Muscle of leg (tissue), 11 donors: ENCODE measurements around the gene IFNGR2. TPM values are rescaled to one million over a fixed set of nuclear protein-coding genes. Genes with fewer than 3 reads are reported as not detected.

Experiments used
- DNase-seq: peaks from one replicate; pipeline ENCODE4 v3.0.0; 2013
- H3K27ac ChIP-seq: one replicate; pipeline ENCODE4 v1.5.1; 2013; ENCODE audit warnings: mild to moderate bottlenecking, low read length, control low read depth
- H3K27me3 ChIP-seq: one replicate; pipeline ENCODE4 v1.6.1; 2013; ENCODE audit warnings: low read length; ENCODE audit not compliant: control insufficient read depth, insufficient read depth
- H3K36me3 ChIP-seq: one replicate; pipeline ENCODE4 v1.6.1; 2013; ENCODE audit warnings: low read length; ENCODE audit not compliant: control insufficient read depth, insufficient read depth
- H3K4me1 ChIP-seq: one replicate; pipeline ENCODE4 v1.6.1; 2013; ENCODE audit warnings: low read length; ENCODE audit not compliant: control insufficient read depth, insufficient read depth
- H3K4me3 ChIP-seq: one replicate; pipeline ENCODE4 v1.5.1; 2013; ENCODE audit warnings: low read length, control low read depth
- H3K9me3 ChIP-seq: replicated peaks from 2 replicates; pipeline ENCODE4 v1.6.1; 2013; ENCODE audit warnings: low read depth, low read length; ENCODE audit not compliant: control insufficient read depth
- WGBS: methylation state at CpG from one replicate; pipeline ENCODE4 v1.1.5; 2013; ENCODE audit warnings: missing lambda C conversion rate; ENCODE audit not compliant: insufficient coverage; 5-methylcytosine and 5-hydroxymethylcytosine counted together
- polyA plus RNA-seq, 8 donors: library from polyadenylated mRNA; unstranded; fragments of 120-200 nt; gene quantifications; one replicate each; pipeline versions ENCODE4 v1.2.1 to v1.2.3, GENCODE V29; 2013; ENCODE audit warnings: inconsistent platforms in 1 of 8, low replicate concordance in 1 of 8; ENCODE audit not compliant: insufficient read length in 8 of 8, insufficient read depth in 1 of 8
- total RNA-seq: library from RNA; stranded (reverse); fragments of 120-200 nt; gene quantifications from one replicate; pipeline ENCODE4 v1.2.4, GENCODE V29; 2013

IFNGR2 gene
- total and polyA plus RNA-seq, 9 donors = 47.1 to 76.2 (median 55.3) TPM

- Histone ChIP-seq H3K4me3 (no peak overlapping the region), H3K27me3 (no peaks in the 10 kb centered on the region), H3K4me1 (peaks cover 17% of the 10 kb centered on the region), H3K36me3 (no peaks in the 10 kb centered on the region), H3K9me3 (no peaks in the 10 kb centered on the region), H3K27ac (no peak overlapping the region)
- DNase-seq = no peak
- 83% methylated on average over 9 of the region's 17 CpGs for WGBS
Observed at GRCh38 chr21:33384841-33385331, 18.3 kb upstream of the IFNGR2 start.

DNA sequence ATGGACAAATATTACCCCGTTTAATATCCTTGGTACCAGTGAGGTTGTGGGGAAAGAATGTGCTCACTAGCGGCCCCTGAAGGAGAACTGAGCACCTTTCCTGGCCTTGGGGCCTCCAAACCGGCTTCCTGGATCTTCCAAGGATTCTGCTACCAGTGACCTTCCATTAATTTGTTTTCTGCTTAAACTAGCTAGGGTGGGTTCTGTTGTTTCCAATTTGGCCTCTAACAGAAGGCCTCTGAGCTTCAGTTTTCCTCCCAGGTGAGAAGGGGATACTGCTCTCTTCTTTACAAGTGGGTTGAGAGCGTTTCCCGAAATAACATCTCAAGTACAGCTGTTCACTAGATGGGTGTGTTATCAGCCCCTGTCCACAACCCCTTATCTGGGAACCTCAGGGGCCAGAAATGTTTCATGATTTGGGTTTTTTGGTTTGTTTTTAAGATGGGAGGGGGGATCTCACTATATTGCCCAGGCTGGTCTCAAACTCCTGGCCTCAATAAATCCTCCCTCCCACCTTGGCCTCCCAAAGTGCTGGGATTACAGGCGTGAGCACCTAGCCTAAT, 16.9 kb upstream of the IFNGR2 start:
- peaks cover 9% of the 10 kb centered on the region for H3K4me1 ChIP-seq
- no peaks in the 10 kb centered on the region for H3K36me3 ChIP-seq
- H3K27ac ChIP-seq = no peak overlapping the region
- H3K27me3 ChIP-seq = no peaks in the 10 kb centered on the region
- WGBS = 57% methylated on average over 1 of the region's 6 CpGs
- H3K9me3 ChIP-seq = no peaks in the 10 kb centered on the region
- DNase-seq = no peak
- no peak overlapping the region for H3K4me3 ChIP-seq

DNA sequence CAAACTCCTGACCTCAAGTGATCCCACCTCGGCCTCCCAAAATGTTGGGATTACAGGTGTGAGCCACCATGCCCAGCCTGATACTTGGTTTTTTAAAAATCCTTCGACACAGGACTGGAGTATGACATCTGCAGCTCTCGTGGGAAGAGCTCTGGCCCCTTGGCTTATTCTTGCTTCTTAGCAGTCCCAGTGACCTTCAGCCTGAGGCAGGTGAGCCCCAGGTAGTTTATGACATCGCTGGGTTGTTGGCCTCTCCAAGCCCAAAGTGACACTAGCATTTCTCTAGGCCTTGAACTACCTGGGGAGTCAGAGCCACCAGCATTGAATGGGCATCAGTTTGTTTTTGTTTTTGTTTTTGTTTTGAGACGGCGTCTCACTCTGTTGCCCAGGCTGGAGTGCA, 15.9 kb upstream of the IFNGR2 start:
- Histone ChIP-seq H3K27me3 (no peaks in the 10 kb centered on the region), H3K4me3 (no peak overlapping the region), H3K27ac (no peak overlapping the region), H3K9me3 (no peaks in the 10 kb centered on the region), H3K4me1 (peaks cover 9% of the 10 kb centered on the region), H3K36me3 (no peaks in the 10 kb centered on the region)
- WGBS = 79% methylated on average over 3 of the region's 6 CpGs
- DNase-seq = no peak

DNA sequence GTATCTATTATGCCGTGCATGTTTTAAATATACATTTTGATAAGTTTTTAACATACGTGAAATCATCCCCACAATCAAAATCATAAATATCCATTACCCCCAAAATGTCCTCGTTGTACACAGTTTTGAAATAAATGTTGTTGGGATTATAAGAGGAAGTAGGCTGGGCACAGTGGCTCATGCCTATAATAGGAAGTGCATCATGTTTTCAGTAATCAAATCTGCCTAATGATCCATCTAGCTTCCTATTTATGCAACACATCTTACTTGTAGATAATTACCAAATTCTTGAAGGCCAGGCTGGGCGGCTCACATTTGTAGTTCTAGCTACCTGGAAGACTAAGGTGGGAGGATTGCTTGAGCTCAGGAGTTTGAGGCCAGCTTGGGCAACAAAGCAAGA, 15.0 kb upstream of the IFNGR2 start:
- H3K27ac ChIP-seq = no peak overlapping the region
- no peak for DNase-seq
- H3K4me1 ChIP-seq = peaks cover 4% of the 10 kb centered on the region
- no peaks in the 10 kb centered on the region for H3K36me3 ChIP-seq
- WGBS = 100% methylated on average over 1 of the region's 4 CpGs
- H3K27me3 ChIP-seq = no peaks in the 10 kb centered on the region
- no peaks in the 10 kb centered on the region for H3K9me3 ChIP-seq
- H3K4me3 ChIP-seq = no peak overlapping the region

DNA sequence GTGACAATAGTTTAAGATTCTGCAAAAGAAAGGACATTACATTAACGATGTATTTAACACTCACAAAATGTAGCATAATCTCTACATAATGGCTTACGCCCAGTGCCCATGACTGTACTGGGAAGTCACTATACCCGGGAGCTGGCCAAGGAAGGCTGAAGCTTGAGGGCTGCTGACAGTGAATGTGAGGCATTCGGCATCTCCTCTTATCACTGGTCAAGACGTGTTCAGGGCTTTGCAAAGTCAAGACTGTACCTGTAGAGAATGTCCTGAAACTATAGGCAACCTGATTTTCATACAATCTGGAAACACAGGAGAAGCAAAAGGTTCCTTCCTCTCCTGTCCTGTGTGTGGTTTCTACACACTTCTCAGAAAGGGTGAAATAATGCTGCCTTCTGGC, 12.7 kb upstream of the IFNGR2 start:
- DNase-seq = no peak
- Histone ChIP-seq H3K36me3 (no peaks in the 10 kb centered on the region), H3K9me3 (no peaks in the 10 kb centered on the region), H3K27me3 (no peaks in the 10 kb centered on the region), H3K4me3 (no peak overlapping the region), H3K4me1 (no peaks in the 10 kb centered on the region), H3K27ac (no peak overlapping the region)
- 100% methylated on average over 1 of the region's 5 CpGs for WGBS

GRCh38 chr21:33391656-33392055, 11.6 kb upstream of the IFNGR2 start:
- no peak overlapping the region for H3K4me3 ChIP-seq
- no peaks in the 10 kb centered on the region for H3K27me3 ChIP-seq
- H3K9me3 ChIP-seq = no peaks in the 10 kb centered on the region
- H3K36me3 ChIP-seq = no peaks in the 10 kb centered on the region
- DNase-seq = no peak
- H3K4me1 ChIP-seq = peaks cover 8% of the 10 kb centered on the region
- no CpG with 5 or more reads among the region's 6 CpGs for WGBS
- no peak overlapping the region for H3K27ac ChIP-seq

DNA sequence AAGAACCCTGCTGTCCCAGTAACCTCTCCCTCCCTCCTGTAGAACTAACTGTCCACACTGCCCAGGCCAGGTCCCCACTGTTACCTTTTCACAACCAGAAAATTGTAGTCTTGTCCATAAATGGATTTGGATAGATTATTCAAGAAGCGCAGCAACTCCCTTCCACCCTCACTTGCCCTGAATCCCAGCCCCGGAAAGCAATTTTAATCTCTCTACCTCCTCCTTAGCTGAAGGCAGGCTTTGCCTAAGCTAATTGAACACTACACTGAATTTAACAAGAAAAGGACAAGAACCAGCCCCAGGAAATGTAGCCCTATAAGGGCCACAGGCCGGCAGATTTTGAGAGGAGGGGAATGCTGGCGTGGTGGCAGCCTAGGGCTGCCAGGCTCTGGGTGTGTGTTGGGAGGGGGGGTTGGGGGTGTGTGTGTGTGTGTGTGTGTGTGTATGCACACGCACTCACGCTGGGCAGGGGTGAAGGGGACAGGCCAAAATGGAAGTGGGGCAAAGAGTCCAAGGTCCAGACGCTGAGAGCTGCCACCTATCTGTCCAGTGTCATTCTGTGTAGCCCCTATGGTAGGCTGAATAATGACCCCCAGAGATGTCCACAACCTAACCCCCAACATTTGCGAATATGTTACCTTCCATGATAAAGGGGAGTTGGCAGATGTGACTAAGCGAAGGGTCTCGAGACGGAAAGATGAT, 10.8 kb upstream of the IFNGR2 start:
- Histone ChIP-seq H3K9me3 (no peaks in the 10 kb centered on the region), H3K27me3 (no peaks in the 10 kb centered on the region), H3K27ac (no peak overlapping the region), H3K4me1 (peaks cover 13% of the 10 kb centered on the region), H3K4me3 (no peak overlapping the region), H3K36me3 (no peaks in the 10 kb centered on the region)
- 75% methylated on average over 7 of the region's 11 CpGs for WGBS
- no peak for DNase-seq

- WGBS = 73% methylated on average over 2 of the region's 5 CpGs
- no peaks in the 10 kb centered on the region for H3K9me3 ChIP-seq
- no peak overlapping the region for H3K4me3 ChIP-seq
- DNase-seq = no peak
- H3K27me3 ChIP-seq = no peaks in the 10 kb centered on the region
- H3K36me3 ChIP-seq = no peaks in the 10 kb centered on the region
- H3K27ac ChIP-seq = no peak overlapping the region
- peaks cover 13% of the 10 kb centered on the region for H3K4me1 ChIP-seq
Observed at GRCh38 chr21:33393348-33393747, 9.9 kb upstream of the IFNGR2 start.

DNA sequence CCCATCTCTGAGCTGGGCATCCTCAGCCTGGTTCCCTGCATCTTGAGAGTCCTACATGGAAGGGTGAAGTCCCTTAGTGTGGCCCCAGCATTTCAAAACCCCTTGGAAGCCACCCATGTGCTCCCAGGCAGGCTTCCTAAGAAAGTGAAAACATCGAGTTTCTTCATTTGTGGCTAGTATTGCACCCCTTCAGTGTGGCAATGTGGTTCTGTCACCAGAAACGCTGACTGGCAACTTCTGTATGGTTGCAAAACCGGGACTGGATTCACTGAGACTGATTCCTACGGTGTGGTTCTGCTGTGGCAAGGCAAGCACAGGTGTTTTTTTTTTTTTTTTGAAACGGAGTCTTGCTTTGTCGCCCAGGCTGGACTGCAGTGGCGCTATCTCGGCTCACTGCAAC, 9.0 kb upstream of the IFNGR2 start:
- DNase-seq = peak; percentile 49
- Histone ChIP-seq H3K27ac (no peak overlapping the region), H3K4me1 (peaks cover 13% of the 10 kb centered on the region), H3K36me3 (no peaks in the 10 kb centered on the region), H3K27me3 (no peaks in the 10 kb centered on the region), H3K4me3 (no peak overlapping the region), H3K9me3 (no peaks in the 10 kb centered on the region)
- 66% methylated on average over 3 of the region's 8 CpGs for WGBS

- no peak for DNase-seq
- no peaks in the 10 kb centered on the region for H3K36me3 ChIP-seq
- no peak overlapping the region for H3K4me3 ChIP-seq
- H3K27ac ChIP-seq = no peak overlapping the region
- no peaks in the 10 kb centered on the region for H3K27me3 ChIP-seq
- peaks cover 16% of the 10 kb centered on the region for H3K4me1 ChIP-seq
- 63% methylated on average over 2 of the region's 6 CpGs for whole genome bisulfite sequencing
- no peaks in the 10 kb centered on the region for H3K9me3 ChIP-seq
Observed at GRCh38 chr21:33395891-33396331, 7.3 kb upstream of the IFNGR2 start.
